Neuronal stem cell (in vitro differentiated cells): ENCODE data around the gene PHF21A.

Experiments used
- DNase-seq: peaks from one replicate; pipeline ENCODE4 v3.0.0-alpha.2; 2013; ENCODE audit warnings: low spot score
- H2AFZ ChIP-seq: one replicate; pipeline ENCODE4 v1.6.1; 2013; ENCODE audit warnings: mild to moderate bottlenecking, low read length, inconsistent platforms
- H2AK5ac ChIP-seq: 2 replicates; pipeline ENCODE4 v1.6.1; 2013; ENCODE audit warnings: low read depth, mild to moderate bottlenecking, inconsistent platforms, low read length, moderate library complexity, mixed read lengths
- H2BK120ac ChIP-seq: 2 replicates; pipeline ENCODE4 v1.6.1; 2013; ENCODE audit warnings: low read depth, mild to moderate bottlenecking, inconsistent platforms, low read length, moderate library complexity, mixed read lengths
- H2BK12ac ChIP-seq: one replicate; pipeline ENCODE4 v1.6.1; 2013; ENCODE audit warnings: low read length, inconsistent platforms
- H2BK15ac ChIP-seq: 2 replicates; pipeline ENCODE4 v1.6.1; 2013; ENCODE audit warnings: mild to moderate bottlenecking, low read length, inconsistent platforms, mixed read lengths
- H2BK5ac ChIP-seq: one replicate; pipeline ENCODE4 v1.6.1; 2013; ENCODE audit warnings: inconsistent platforms, mild to moderate bottlenecking, low read length, moderate library complexity
- H3K14ac ChIP-seq: one replicate; pipeline ENCODE4 v1.6.1; 2013; ENCODE audit warnings: low read length, inconsistent platforms
- H3K18ac ChIP-seq: 2 replicates; pipeline ENCODE4 v1.6.1; 2013; ENCODE audit warnings: low read length, inconsistent platforms
- H3K23ac ChIP-seq: 2 replicates; pipeline ENCODE4 v1.6.1; 2013; ENCODE audit warnings: low read depth, mild to moderate bottlenecking, mixed read lengths, low read length, inconsistent platforms; ENCODE audit not compliant: poor library complexity
- H3K27ac ChIP-seq: replicated peaks from 3 replicates; pipeline ENCODE4 v1.5.1; 2013; ENCODE audit warnings: low read length, inconsistent platforms
- H3K27me3 ChIP-seq, 3 experiments: 2 replicates each; pipeline ENCODE4 v1.6.1; 2013; ENCODE audit warnings: low read length in 3 of 3, mild to moderate bottlenecking in 2 of 3, inconsistent platforms in 1 of 3, low read depth in 1 of 3, mixed read lengths in 1 of 3, moderate library complexity in 1 of 3; ENCODE audit not compliant: control insufficient read depth in 3 of 3, insufficient read depth in 3 of 3
- H3K36me3 ChIP-seq, 2 donors: replicated peaks in 1 of 2; 2 replicates each; pipeline ENCODE4 v1.6.1; 2013; ENCODE audit warnings: low read length in 2 of 2; ENCODE audit not compliant: control insufficient read depth in 2 of 2, insufficient read depth in 2 of 2
- H3K4ac ChIP-seq: 2 replicates; pipeline ENCODE4 v1.6.1; 2013; ENCODE audit warnings: inconsistent platforms, mild to moderate bottlenecking, low read length, moderate library complexity
- H3K4me1 ChIP-seq, 2 donors: 1 replicate in 1 of 2; 2 replicates in 1 of 2; pipeline ENCODE4 v1.6.1; 2013; ENCODE audit warnings: low read length in 2 of 2, low read depth in 1 of 2; ENCODE audit not compliant: control insufficient read depth in 2 of 2, insufficient read depth in 1 of 2
- H3K4me2 ChIP-seq: one replicate; pipeline ENCODE4 v1.6.1; 2013; ENCODE audit warnings: mild to moderate bottlenecking, low read length, inconsistent platforms; ENCODE audit not compliant: insufficient read depth, poor library complexity, severe bottlenecking
- H3K4me3 ChIP-seq, 2 donors: 2 replicates each; pipeline ENCODE4 v1.5.1; 2013; ENCODE audit warnings: low read length in 2 of 2, mild to moderate bottlenecking in 2 of 2, inconsistent platforms in 1 of 2, moderate library complexity in 1 of 2
- H3K79me1 ChIP-seq: one replicate; pipeline ENCODE4 v1.6.1; 2013; ENCODE audit warnings: low read depth, mild to moderate bottlenecking, inconsistent platforms, low read length, moderate library complexity
- H3K9ac ChIP-seq: one replicate; pipeline ENCODE4 v1.6.1; 2013; ENCODE audit warnings: mild to moderate bottlenecking, low read depth, low read length, inconsistent platforms; ENCODE audit not compliant: poor library complexity
- H3K9me3 ChIP-seq, 2 donors: replicated peaks in 1 of 2; 2 replicates each; pipeline versions ENCODE3 to v1.6.1; 2013; ENCODE audit warnings: low read length in 2 of 2, mild to moderate bottlenecking in 2 of 2, inconsistent platforms in 1 of 2, low read depth in 1 of 2, mixed read lengths in 1 of 2, moderate library complexity in 1 of 2; ENCODE audit not compliant: control insufficient read depth in 2 of 2, insufficient read depth in 1 of 2
- H4K8ac ChIP-seq: one replicate; pipeline ENCODE4 v1.6.1; 2013; ENCODE audit warnings: low read depth, mild to moderate bottlenecking, inconsistent platforms, low read length, moderate library complexity
- H4K91ac ChIP-seq: one replicate; pipeline ENCODE4 v1.6.1; 2013; ENCODE audit warnings: low read length, low read depth, mild to moderate bottlenecking, inconsistent platforms; ENCODE audit not compliant: poor library complexity
- WGBS, 2 donors: extraction: QIAGEN DNeasy Blood & Tissue Kit; methylation state at CpG; one replicate each; pipeline ENCODE4 v1.1.7; 2013; ENCODE audit warnings: missing lambda C conversion rate in 2 of 2, mixed read lengths in 1 of 2; ENCODE audit not compliant: insufficient read length in 2 of 2, insufficient replicate concordance in 1 of 2; ENCODE audit errors: extremely low coverage in 2 of 2; 5-methylcytosine and 5-hydroxymethylcytosine counted together

Gene PHF21A

GRCh38 chr11:46114961-46115360, 6.3 kb downstream of the PHF21A start:
- no peak overlapping the region for H4K91ac ChIP-seq
- no peaks in the 10 kb centered on the region for H3K9me3 ChIP-seq
- H3K27me3 ChIP-seq, result no peaks in the 10 kb centered on the region
- H3K9ac ChIP-seq, result no peak overlapping the region
- no peak overlapping the region for H3K4me3 ChIP-seq
- no peaks in the 10 kb centered on the region for H3K79me1 ChIP-seq
- H2BK5ac ChIP-seq, result no peak overlapping the region
- no peak overlapping the region for H3K18ac ChIP-seq
- no peak for DNase-seq
- H2BK15ac ChIP-seq, result no peak overlapping the region
- no peak overlapping the region for H2AFZ ChIP-seq
- no peak overlapping the region for H3K23ac ChIP-seq
- no peaks in the 10 kb centered on the region for H3K36me3 ChIP-seq
- H2AK5ac ChIP-seq, result no peak overlapping the region
- no peak overlapping the region for H2BK120ac ChIP-seq
- no peak overlapping the region for H4K8ac ChIP-seq
- H2BK12ac ChIP-seq, result no peak overlapping the region
- H3K4me2 ChIP-seq, result no peak overlapping the region
- H3K4ac ChIP-seq, result no peak overlapping the region
- H3K4me1 ChIP-seq, result peaks cover 0 to 13% of the 10 kb centered on the region in 2 donors
- H3K14ac ChIP-seq, result no peak overlapping the region
- H3K27ac ChIP-seq, result no peak overlapping the region

DNA sequence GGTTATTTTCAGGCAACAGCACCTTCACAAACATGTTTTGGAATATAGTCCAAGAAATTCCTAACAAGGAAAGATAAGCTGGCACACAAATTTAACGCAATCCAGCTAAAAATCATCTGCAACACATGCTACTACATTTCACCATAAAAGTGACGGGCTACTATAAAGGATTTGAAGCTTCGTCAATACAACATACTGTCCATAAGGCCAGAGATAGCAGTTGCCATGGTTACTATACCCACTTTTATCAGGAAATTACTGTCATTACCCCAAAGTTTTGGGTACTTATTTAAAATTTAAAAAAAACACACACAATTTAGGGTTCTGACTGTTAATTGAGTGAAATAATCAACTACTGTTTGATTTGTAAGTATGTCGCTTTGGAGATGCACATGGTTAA, 6.9 kb downstream of the PHF21A start:
- Histone ChIP-seq H3K27ac (no peak overlapping the region), H3K18ac (no peak overlapping the region), H3K9ac (no peak overlapping the region), H2BK120ac (no peak overlapping the region), H4K91ac (no peak overlapping the region), H4K8ac (no peak overlapping the region), H2BK15ac (no peak overlapping the region), H2BK5ac (no peak overlapping the region), H3K23ac (no peak overlapping the region), H3K9me3 (no peaks in the 10 kb centered on the region), H2AK5ac (no peak overlapping the region), H2BK12ac (no peak overlapping the region), H3K4ac (no peak overlapping the region), H3K14ac (no peak overlapping the region), H3K4me1 (peaks cover 0 to 13% of the 10 kb centered on the region in 2 donors), H3K4me2 (no peak overlapping the region), H3K36me3 (no peaks in the 10 kb centered on the region), H2AFZ (no peak overlapping the region), H3K27me3 (no peaks in the 10 kb centered on the region), H3K79me1 (no peaks in the 10 kb centered on the region), H3K4me3 (no peak overlapping the region)
- DNase-seq, result no peak
- WGBS, 2 donors, result no CpG with 5 or more reads among the region's 4 CpGs

- no peak overlapping the region for H3K23ac ChIP-seq
- no peak overlapping the region for H2BK5ac ChIP-seq
- no peaks in the 10 kb centered on the region for H3K9me3 ChIP-seq
- no peak overlapping the region for H2AFZ ChIP-seq
- H3K4me3 ChIP-seq, result no peak overlapping the region
- no peak overlapping the region for H3K27ac ChIP-seq
- no peak overlapping the region for H2BK120ac ChIP-seq
- H3K4me1 ChIP-seq, result peaks cover 0 to 13% of the 10 kb centered on the region in 2 donors
- WGBS, 2 donors, result no CpG with 5 or more reads among the region's 9 CpGs
- H3K14ac ChIP-seq, result no peak overlapping the region
- no peak overlapping the region for H3K18ac ChIP-seq
- H3K79me1 ChIP-seq, result no peaks in the 10 kb centered on the region
- H2BK15ac ChIP-seq, result no peak overlapping the region
- H3K9ac ChIP-seq, result no peak overlapping the region
- DNase-seq, result peak; percentile 35
- no peak overlapping the region for H3K4me2 ChIP-seq
- H3K4ac ChIP-seq, result no peak overlapping the region
- H4K8ac ChIP-seq, result no peak overlapping the region
- H4K91ac ChIP-seq, result no peak overlapping the region
- H2BK12ac ChIP-seq, result no peak overlapping the region
- H3K36me3 ChIP-seq, result no peaks in the 10 kb centered on the region
- H3K27me3 ChIP-seq, result no peaks in the 10 kb centered on the region
- no peak overlapping the region for H2AK5ac ChIP-seq
Measured at GRCh38 chr11:46112961-46113607, 8.2 kb downstream of the PHF21A start.

DNA sequence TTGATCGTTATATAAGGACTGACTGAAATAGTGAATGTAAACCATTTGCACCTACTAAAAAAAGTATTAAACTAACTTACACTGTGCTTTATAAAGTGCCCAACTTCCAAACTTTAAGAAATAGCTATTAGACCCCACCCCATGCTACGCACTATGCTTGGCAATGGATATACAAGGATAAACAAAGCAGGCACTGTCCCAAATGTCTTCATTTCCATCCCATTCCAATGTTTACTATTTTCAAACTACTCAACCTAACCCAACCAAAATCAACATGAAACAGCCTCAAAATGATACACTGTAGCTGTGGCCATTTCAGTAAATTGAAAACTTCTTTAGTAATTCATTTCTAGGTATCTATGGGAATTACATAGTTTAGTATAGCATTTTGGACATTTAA, 12.5 kb downstream of the PHF21A start:
- no peaks in the 10 kb centered on the region for H3K27me3 ChIP-seq
- H3K9me3 ChIP-seq, result no peaks in the 10 kb centered on the region
- H2BK12ac ChIP-seq, result no peak overlapping the region
- H3K14ac ChIP-seq, result no peak overlapping the region
- H3K18ac ChIP-seq, result no peak overlapping the region
- no peak for DNase-seq
- H3K27ac ChIP-seq, result no peak overlapping the region
- H2BK15ac ChIP-seq, result no peak overlapping the region
- no peak overlapping the region for H4K91ac ChIP-seq
- H3K36me3 ChIP-seq, result no peaks in the 10 kb centered on the region
- no peaks in the 10 kb centered on the region for H3K79me1 ChIP-seq
- H3K9ac ChIP-seq, result no peak overlapping the region
- no peak overlapping the region for H2AK5ac ChIP-seq
- H3K4me2 ChIP-seq, result no peak overlapping the region
- peaks cover 2 to 9% of the 10 kb centered on the region in 2 donors for H3K4me1 ChIP-seq
- H2BK5ac ChIP-seq, result no peak overlapping the region
- H3K4ac ChIP-seq, result no peak overlapping the region
- H2AFZ ChIP-seq, result no peak overlapping the region
- H3K23ac ChIP-seq, result no peak overlapping the region
- H3K4me3 ChIP-seq, result no peak overlapping the region
- no CpG with 5 or more reads among the region's 2 CpGs for WGBS, 2 donors
- no peak overlapping the region for H4K8ac ChIP-seq
- no peak overlapping the region for H2BK120ac ChIP-seq
